Large intestine (tissue), 3 donors: ENCODE results near the gene HTT. TPM values are rescaled to one million over a fixed set of nuclear protein-coding genes. Genes with fewer than 3 reads are reported as not detected.

ENCODE experiments used
- DNase-seq, 2 donors: peaks; one replicate each; pipeline versions ENCODE4 v3.0.0 to v3.0.0-alpha.2; 2013
- H3K27ac ChIP-seq: one replicate; pipeline ENCODE4 v1.5.1; 2013; ENCODE audit warnings: low read length
- H3K27me3 ChIP-seq: 2 replicates; pipeline ENCODE4 v1.6.1; 2013; ENCODE audit warnings: low read length; ENCODE audit not compliant: control insufficient read depth, insufficient read depth
- H3K36me3 ChIP-seq: 2 replicates; pipeline ENCODE4 v1.6.1; 2013; ENCODE audit warnings: low read length; ENCODE audit not compliant: control insufficient read depth, insufficient read depth
- H3K4me1 ChIP-seq: one replicate; pipeline ENCODE4 v1.6.1; 2013; ENCODE audit warnings: low read length; ENCODE audit not compliant: control insufficient read depth, insufficient read depth
- H3K4me3 ChIP-seq: one replicate; pipeline ENCODE4 v1.5.1; 2013; ENCODE audit warnings: low read length
- H3K9me3 ChIP-seq: one replicate; pipeline ENCODE4 v1.6.1; 2013; ENCODE audit warnings: mild to moderate bottlenecking, low read depth, low read length, moderate library complexity; ENCODE audit not compliant: control insufficient read depth
- WGBS: methylation state at CpG from one replicate; pipeline ENCODE4 v1.1.5; 2013; ENCODE audit warnings: low lambda C conversion rate; ENCODE audit not compliant: insufficient coverage; 5-methylcytosine and 5-hydroxymethylcytosine counted together
- polyA plus RNA-seq: library from polyadenylated mRNA; unstranded; fragments of 120-200 nt; gene quantifications from one replicate; pipeline ENCODE4 v1.2.1, GENCODE V29; 2013

HTT gene
- polyA plus RNA-seq, 1 donor = 29.8 TPM

DNA sequence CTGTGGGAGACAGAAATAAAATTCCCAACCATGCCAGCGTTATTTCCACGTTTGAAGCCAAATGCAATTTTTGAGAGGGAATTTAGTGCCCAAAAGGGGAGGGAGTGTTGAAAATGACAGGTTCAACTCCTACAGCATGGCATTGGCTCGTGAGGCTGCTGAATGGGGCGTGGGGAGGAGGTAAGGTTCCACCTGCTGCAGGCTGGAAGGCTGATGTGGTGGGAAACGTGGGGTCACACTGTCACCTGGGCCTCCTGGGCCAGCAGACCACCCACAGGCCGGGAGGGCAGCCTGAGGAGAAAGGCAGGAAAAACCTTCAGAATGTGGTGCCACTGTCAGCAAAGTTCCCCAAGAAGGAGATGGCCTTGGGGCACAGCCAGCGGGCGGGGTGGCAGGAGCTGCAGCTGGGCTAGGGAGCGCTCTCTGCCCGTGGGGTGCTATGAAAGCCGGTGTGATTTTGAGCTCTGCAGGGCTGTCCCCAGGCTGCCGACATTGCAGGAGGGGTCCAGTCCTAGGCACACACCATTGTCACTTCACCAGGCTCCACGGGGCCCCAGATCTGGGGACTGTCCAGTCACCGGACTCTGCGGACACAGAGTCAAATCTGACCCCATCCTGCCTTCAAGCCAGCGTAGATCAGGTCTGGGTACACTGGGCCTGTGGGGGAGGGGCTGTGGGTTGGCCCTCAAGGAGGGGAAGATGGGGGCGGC is 194.1 kb downstream of the HTT start:
- Histone ChIP-seq H3K9me3 (peaks cover 4% of the 10 kb centered on the region), H3K4me3 (no peak overlapping the region), H3K36me3 (no peaks in the 10 kb centered on the region), H3K27me3 (no peaks in the 10 kb centered on the region), H3K27ac (no peak overlapping the region), H3K4me1 (no peaks in the 10 kb centered on the region)
- WGBS = no CpG with 5 or more reads among the region's 17 CpGs
- DNase-seq = no peak

DNA sequence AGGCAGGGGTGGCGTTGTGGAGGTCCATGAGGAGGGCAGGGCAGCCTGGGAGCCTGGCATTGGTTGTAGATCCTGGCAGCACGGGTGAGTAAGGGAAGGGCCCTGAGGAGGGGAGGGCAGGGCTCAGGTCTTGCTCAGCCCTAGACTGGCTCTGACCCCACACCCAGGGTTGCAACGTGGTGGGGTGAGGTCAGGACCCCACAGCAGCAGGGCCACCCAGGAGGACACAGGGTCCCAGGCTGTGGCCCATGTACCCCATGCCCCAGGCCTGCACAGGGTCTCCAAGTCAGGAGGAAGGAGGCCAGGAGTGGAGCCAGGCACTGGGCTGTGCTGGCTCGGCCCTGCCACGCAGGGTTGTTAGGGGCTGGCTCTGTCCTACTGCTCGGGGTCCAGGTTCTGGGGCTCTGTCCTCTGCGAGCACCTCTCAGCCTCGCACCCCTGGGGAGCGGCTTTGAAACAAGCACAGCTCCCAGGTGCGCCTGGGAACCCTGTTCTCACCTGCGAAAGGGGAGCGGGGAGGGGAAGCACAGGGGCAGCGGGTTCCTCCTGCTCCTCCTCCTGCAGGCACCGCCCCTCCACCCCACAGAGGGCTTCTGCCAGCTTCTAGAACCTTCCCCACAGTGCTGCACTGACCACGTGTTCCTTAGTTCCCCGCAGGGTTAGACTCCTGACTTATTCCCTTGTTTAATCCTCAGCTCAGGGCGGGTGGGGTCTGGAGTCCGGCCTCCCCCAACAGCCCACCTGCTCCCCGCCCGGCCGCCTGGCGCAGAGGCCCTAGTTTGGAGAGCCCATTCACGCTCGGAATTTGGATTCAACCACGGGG is 194.8 kb downstream of the HTT start:
- WGBS = no CpG with 5 or more reads among the region's 25 CpGs
- Histone ChIP-seq H3K36me3 (no peaks in the 10 kb centered on the region), H3K4me3 (no peak overlapping the region), H3K27ac (no peak overlapping the region), H3K27me3 (no peaks in the 10 kb centered on the region), H3K4me1 (no peaks in the 10 kb centered on the region), H3K9me3 (peaks cover 4% of the 10 kb centered on the region)
- no peak for DNase-seq

DNA sequence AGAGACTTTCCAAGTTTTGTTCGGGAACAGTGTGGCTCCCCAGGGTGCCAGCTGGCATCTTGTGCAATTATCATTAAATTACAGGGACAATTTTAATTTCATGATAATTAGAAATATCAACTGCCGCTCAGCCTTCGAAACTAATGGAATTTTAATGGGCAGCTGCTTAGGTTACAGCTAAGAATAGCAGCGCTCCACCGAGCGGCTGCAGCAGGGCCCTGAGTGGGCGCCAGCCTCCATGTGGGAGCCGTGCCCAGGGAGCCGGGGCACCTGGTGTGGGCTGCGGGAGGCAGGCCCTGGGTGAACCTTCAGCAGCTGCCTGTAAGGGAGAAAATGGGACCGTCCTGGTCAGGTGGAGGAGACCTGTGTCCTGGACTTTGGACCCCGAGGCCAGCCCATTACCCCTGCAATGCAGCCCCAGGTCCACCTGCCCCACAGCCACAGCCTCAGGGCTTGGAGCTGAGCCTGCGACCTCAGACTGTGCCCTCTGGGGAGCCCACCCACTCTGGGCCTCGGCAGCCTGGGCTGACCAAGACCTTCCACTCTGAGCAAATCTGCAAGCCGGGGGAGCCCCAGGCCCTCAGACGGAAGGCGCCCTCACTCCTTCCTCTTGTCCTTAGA is 195.6 kb downstream of the HTT start:
- no CpG with 5 or more reads among the region's 17 CpGs for WGBS
- H3K4me1 ChIP-seq = no peaks in the 10 kb centered on the region
- peaks cover 4% of the 10 kb centered on the region for H3K9me3 ChIP-seq
- no peak overlapping the region for H3K4me3 ChIP-seq
- H3K27ac ChIP-seq = no peak overlapping the region
- H3K36me3 ChIP-seq = no peaks in the 10 kb centered on the region
- DNase-seq = no peak
- H3K27me3 ChIP-seq = no peaks in the 10 kb centered on the region

DNA sequence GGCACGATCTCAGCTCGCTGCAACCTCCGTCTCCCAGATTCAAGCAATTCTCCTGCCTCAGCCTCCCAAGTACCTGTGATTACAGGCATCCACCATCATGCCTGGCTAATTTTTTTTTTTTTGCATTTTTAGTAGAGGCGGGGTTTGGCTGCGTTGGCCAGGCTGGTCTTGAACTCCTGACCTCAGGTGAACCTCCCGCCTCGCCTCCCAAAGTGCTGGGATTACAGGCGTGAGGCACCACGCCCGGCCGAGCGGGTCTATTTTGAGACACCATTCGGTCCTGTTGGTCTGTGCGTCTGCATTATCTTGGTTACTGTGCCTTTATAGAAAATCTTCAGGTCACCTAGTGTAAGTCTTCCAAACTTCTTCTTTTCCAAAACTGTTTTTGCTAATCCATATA is 196.7 kb downstream of the HTT start:
- no peak for DNase-seq
- no CpG with 5 or more reads among the region's 14 CpGs for WGBS
- H3K4me3 ChIP-seq = no peak overlapping the region

DNA sequence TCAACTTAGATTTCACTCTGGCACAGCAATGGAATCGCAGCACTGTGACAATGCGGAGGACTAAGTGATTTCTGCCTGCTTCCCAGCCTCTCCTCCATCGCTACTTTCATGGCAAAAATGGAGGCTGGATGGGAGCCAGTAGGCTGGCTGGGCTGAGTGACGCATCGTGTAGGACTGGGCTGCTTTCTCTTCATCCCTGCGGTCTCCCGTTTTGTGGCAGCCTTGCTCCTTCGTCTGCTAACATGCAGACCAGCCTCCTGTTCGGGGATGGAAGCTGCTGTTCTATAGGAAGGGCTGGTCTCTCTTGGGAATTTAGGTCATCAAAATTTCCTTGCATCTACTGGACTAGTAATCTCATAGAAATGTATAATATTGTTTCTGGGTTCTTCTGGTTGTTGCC is 202.5 kb downstream of the HTT start:
- WGBS = no CpG with 5 or more reads among the region's 9 CpGs
- no peak for DNase-seq

More for the DNA sequence above, 196.7 kb downstream of the HTT start:
- H3K36me3 ChIP-seq = no peaks in the 10 kb centered on the region
- no peaks in the 10 kb centered on the region for H3K4me1 ChIP-seq
- no peak overlapping the region for H3K27ac ChIP-seq
- H3K27me3 ChIP-seq = no peaks in the 10 kb centered on the region
- H3K9me3 ChIP-seq = peaks cover 4% of the 10 kb centered on the region

DNA sequence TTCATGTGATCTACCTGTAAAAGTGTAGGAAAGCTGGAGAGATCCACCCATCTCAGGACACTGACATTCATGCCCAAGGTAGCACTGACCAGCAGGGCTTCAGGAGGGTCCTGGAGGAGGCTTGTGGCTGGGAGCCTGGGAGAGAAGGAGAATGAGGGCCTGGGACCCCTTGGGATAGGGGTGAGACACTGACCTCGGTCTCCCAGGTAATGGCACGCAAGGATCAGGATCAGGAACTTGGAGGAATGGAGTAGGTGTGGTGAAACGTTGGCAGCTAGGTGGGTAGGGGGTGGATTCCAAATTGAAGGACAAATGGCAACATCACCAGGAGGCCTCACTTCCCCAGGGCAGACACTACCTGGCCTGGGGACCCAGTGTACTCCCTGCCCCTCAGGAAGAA is 206.0 kb downstream of the HTT start:
- H3K27me3 ChIP-seq = no peaks in the 10 kb centered on the region
- H3K4me3 ChIP-seq = no peak overlapping the region
- no peaks in the 10 kb centered on the region for H3K36me3 ChIP-seq
- no peaks in the 10 kb centered on the region for H3K9me3 ChIP-seq
- H3K27ac ChIP-seq = no peak overlapping the region
- no peaks in the 10 kb centered on the region for H3K4me1 ChIP-seq
- no peak for DNase-seq
- 80% methylated on average over 1 of the region's 3 CpGs for WGBS

More for the DNA sequence above, 202.5 kb downstream of the HTT start:
- Histone ChIP-seq H3K4me3 (no peak overlapping the region), H3K27me3 (no peaks in the 10 kb centered on the region), H3K27ac (no peak overlapping the region), H3K4me1 (no peaks in the 10 kb centered on the region), H3K36me3 (no peaks in the 10 kb centered on the region), H3K9me3 (no peaks in the 10 kb centered on the region)

DNA sequence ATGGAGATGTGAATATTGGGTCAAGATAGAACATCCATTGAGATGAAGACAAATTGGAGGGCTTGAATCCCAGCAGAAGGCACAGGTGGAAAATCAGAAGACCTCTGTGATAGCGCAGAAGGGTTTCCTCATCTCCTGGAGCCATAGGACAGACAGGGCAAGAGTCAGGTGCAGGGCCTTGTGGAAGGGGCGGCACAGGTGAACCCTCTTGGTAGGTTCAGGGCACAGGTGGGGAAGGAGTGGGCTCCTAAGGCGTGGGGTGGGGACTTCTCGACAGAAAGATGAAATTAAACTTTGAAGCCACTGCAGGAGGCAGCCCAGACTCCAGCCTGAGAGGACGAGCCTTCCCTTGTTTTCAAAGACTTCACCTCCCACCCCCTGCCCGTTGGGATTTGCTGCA is 209.0 kb downstream of the HTT start:
- Histone ChIP-seq H3K9me3 (no peaks in the 10 kb centered on the region), H3K27ac (no peak overlapping the region), H3K4me1 (no peaks in the 10 kb centered on the region), H3K4me3 (no peak overlapping the region), H3K36me3 (no peaks in the 10 kb centered on the region), H3K27me3 (peaks cover 18% of the 10 kb centered on the region)
- no peak for DNase-seq
- WGBS = no CpG with 5 or more reads among the region's 6 CpGs

DNA sequence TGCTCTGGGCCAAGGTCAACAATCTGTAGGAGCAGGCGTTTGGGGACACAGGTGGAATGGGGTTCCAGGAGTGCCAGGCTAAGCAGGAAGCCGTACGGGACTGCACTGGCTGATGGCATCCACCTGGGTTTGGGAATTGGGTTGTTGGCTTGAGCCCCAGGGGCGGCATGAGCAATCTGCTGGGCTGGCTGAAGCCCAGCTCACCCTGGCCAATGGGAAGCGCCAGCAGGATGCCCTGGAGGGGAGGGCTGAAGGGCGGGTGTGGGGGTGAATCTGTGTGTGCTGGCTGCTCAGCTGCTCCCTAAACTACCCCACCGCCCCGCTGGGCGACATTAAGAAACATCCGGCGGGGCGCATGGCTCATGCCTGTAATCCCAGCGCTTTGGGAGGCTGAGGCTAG is 209.4 kb downstream of the HTT start:
- no peak for DNase-seq
- peaks cover 18% of the 10 kb centered on the region for H3K27me3 ChIP-seq
- H3K4me3 ChIP-seq = no peak overlapping the region

DNA sequence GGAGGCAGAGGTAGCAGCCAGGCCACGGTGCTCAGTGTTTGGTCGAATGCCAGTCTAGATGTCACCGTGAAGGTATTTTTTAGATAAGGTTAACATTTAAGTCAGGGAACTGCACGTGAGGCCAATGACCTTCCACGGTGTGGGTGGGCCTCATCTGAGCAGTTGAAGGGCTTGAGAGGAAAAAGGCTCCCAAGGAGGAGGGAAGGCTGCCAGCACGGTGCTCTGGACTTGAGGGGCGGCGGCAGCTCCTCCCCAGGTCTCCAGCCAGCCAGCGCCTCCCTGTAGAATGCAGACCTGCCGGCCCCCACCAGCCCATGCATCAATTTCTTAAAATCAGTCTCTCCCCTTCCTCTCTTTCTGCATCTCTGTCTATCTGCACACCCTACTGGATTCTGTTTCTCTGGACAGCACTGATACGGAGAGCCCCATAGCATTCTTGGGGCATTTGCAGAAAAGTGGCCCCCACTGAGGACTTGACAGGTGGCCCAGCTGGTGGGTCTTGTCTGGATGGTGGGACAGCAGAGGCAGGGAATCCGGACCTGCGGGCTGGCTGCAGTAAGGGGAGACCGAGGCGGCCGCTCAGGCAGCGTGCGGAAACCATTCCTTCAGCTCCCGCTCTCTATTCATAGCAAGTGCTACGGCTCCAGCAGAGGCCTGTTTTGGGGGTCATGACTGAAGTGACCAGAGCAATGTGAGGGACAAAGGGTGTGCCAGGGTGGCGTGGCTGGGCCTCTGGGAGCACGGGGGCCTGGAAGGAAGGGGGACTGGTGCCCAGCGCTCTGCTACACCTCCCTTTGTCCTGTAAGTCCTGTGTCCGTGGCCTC is 210.5 kb downstream of the HTT start:
- H3K36me3 ChIP-seq = no peaks in the 10 kb centered on the region
- no peak overlapping the region for H3K4me3 ChIP-seq
- no peak for DNase-seq
- H3K27me3 ChIP-seq = peaks cover 18% of the 10 kb centered on the region
- H3K9me3 ChIP-seq = no peaks in the 10 kb centered on the region
- H3K4me1 ChIP-seq = no peaks in the 10 kb centered on the region
- no peak overlapping the region for H3K27ac ChIP-seq
- 75% methylated on average over 1 of the region's 24 CpGs for WGBS

More for the DNA sequence above, 209.4 kb downstream of the HTT start:
- no peak overlapping the region for H3K27ac ChIP-seq
- H3K9me3 ChIP-seq = no peaks in the 10 kb centered on the region
- 100% methylated on average over 2 of the region's 13 CpGs for WGBS
- H3K36me3 ChIP-seq = no peaks in the 10 kb centered on the region
- H3K4me1 ChIP-seq = no peaks in the 10 kb centered on the region
